GM12875 (cell line): ENCODE results near the gene GAS2L2.

Experiments
- H3K4me3 ChIP-seq: one replicate; pipeline ENCODE4 v1.5.1; 2011; ENCODE audit warnings: low read depth, low read length, control low read depth
- TF ChIP-seq, protein P1 (sequence below): IDR thresholded peaks from 2 replicates; pipeline ENCODE4 v1.5.1; 2011; ENCODE audit warnings: low read depth, mild to moderate bottlenecking, control low read depth, inconsistent platforms, low read length, moderate library complexity, borderline replicate concordance; ENCODE audit not compliant: insufficient read depth

Gene GAS2L2

DNA sequence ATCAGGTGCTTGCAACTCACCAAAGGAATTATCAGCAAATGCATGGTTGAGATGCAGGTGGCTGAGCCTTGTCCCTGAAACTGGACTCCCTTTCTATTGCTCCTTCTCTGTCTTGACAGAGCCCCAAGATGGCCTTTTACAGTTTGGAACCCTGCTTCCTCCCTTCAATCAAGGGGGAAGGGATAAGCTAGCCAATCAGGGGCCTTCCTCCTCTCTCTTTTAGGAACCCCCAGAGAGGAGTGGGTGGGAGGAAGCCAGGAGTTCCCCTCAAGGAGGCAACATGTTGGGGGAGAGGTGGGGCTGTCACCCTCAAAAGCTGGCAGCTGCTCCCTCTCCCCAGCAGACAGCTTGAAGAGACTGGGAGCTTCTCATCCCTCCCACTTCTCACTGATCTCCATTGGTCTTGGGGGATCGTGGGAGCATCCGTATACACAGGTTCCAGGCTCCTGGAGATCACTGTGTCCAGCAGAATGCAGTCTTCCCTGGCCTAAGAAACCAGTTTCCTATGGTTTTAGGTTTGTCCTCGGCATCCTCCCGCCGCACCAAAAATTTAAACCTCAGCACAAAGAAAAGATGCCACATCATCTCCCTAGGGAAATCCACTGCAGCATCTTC, 14.4 kb downstream of the GAS2L2 start:
- TF ChIP-seq, protein P1, sequence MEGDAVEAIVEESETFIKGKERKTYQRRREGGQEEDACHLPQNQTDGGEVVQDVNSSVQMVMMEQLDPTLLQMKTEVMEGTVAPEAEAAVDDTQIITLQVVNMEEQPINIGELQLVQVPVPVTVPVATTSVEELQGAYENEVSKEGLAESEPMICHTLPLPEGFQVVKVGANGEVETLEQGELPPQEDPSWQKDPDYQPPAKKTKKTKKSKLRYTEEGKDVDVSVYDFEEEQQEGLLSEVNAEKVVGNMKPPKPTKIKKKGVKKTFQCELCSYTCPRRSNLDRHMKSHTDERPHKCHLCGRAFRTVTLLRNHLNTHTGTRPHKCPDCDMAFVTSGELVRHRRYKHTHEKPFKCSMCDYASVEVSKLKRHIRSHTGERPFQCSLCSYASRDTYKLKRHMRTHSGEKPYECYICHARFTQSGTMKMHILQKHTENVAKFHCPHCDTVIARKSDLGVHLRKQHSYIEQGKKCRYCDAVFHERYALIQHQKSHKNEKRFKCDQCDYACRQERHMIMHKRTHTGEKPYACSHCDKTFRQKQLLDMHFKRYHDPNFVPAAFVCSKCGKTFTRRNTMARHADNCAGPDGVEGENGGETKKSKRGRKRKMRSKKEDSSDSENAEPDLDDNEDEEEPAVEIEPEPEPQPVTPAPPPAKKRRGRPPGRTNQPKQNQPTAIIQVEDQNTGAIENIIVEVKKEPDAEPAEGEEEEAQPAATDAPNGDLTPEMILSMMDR, result no peak
- H3K4me3 ChIP-seq, result no peak overlapping the region

DNA sequence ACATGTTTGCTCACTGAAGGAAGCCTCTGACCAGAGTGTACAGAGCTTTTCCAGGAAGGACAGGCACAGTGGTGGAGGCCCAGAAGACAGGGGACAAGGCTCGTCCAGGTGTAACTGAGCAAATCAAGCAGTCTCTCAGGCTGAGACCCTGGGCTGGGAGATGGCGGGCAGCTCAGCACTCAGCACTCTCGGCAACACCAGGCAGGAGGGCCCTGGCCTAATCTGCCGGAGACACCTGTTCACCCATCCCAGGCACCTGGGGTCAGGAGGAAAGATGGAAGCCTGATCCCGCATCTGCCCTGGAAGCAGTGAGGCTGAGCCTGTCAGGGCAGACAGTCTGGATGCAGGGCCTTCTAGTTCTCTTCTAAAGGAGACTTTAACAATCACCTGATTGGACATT, 16.8 kb downstream of the GAS2L2 start:
- no peak overlapping the region for H3K4me3 ChIP-seq
- TF ChIP-seq, protein P1, result no peak

DNA sequence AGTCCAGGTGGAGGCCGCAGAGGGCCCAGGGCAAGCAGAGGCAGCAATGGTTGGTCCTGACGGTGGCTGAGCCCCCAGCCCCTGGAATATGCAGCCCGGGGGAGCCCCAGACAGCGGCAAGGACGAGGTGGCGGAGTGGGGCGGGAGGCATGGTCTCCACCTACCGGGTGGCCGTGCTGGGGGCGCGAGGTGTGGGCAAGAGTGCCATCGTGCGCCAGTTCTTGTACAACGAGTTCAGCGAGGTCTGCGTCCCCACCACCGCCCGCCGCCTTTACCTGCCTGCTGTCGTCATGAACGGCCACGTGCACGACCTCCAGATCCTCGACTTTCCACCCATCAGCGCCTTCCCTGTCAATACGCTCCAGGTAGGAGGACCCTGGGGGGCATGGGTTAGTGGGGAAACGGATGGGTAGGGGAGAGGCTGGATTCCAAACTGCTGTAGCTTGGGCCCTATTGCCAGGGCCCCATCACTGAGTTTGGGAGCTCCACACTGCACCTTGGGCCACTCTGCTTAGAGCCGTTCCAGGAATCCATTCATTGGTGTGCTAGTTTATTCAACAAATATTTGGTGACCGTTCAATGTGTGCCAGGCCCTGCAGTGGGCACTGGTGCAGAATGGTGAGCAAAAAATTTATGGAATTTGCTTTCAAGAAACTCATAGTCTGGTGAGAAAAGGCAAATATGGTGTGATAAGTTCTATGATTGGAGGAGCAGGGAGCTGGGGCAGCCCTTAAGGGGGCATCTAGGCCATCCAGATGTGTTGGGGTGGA, 17.8 kb downstream of the GAS2L2 start:
- TF ChIP-seq, protein P1, result no peak
- H3K4me3 ChIP-seq, result no peak overlapping the region

DNA sequence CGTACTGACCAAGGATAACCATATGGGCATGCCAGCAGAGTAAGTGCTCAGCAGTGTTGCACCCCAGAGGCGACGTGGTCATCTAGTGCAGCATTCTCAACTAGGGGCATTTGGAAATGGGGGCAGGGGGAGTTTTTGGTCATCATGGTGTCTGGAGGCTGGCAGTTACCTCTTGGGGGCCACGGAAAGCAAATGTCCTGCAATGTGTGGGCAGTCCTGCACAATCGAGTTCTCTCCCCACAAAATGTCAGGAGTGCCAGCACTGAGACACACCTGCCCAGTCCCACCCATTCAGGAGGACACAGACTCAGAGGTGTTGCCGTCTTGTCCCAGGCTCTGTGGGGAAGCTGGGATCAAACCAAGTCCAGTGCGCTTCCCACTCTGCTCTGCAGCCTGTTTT, 18.6 kb downstream of the GAS2L2 start:
- TF ChIP-seq, protein P1, result no peak
- H3K4me3 ChIP-seq, result no peak overlapping the region

DNA sequence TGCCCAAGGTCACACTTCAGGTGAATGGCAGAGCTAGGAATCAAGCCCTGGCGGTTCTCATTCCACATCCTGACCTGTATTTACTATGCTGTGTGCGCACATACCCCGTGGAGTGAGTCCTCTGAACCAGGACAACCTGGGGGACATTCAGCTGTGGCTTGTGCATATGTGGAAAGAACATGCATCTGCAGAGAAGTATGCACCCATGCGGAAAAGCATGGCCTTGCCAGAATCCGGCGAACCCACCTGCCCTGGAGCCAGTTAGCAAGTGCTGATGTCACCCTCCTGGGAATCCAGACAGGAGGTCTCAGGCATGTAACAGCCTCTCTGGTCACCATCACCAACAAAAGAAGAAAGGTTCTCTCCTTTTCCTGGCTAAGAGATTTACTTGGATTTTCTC, 19.7 kb downstream of the GAS2L2 start:
- TF ChIP-seq, protein P1, result no peak
- no peak overlapping the region for H3K4me3 ChIP-seq

DNA sequence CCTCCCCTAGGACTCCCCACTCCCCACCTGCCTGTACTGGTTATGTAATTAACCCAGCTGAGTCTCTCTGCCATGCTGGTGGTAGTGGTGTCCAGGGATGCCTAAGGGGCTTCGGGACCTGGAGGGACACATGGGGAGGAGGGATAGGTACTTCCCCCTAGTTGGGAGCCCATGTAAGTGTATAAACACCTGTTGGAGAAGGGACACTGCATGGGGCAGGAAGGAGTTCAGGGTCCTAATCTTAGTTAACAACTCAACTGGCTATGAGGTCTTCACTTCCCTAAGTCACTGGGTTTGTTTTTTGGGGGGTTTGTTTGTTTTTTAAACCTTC, 20.3 kb downstream of the GAS2L2 start:
- no peak overlapping the region for H3K4me3 ChIP-seq
- TF ChIP-seq, protein P1, result no peak

DNA sequence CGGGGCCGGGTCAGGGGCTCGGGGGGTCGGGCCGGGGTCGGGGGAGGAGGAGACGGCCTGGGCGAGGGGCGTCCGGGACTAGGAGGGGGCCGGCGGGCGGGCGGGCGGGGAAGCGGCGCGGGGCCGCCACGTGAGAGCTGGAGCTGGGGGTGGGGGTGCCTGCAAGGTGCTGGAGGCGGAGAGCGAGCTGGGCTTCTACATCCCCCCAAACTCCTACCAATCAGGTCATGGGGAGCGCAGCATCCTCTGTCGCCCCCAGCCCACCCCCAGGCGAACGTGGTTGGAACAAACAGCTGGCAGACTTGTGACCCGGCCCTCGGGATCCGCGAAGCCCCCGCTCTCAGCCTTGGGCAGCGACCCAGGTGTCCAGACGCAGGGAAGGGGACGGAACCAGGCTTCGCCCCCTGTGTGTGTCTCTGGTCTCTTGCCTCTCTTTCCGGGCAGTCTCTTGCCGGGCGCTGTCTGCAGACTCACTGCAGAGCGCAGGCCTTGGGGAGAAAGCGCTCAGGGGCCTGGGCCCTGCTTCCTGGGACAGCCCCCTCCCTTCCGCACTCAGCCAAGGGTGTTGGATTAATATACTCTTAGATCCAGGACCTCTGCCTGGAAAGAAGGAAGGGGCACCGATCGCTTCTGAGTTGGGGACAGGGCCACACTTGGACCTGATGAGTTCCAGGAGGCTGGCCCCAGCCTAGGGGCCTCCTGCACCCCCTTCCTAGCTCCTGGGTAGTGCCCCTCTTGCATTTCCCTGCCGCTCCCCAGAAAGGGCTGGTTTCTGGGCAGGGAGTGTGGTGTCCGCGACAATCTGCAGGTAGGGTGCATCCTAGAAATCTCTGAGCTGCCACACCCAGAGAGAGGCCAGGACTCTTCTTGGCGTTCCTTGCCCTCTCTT, 20.9 kb downstream of the GAS2L2 start:
- no peak overlapping the region for H3K4me3 ChIP-seq
- TF ChIP-seq, protein P1, result no peak
